AG09309 (cell line): Measurements from ENCODE around the gene DCPS.
"Not testable (repeated sequence)": the region's sequence is repeated elsewhere in the genome, so short reads cannot be mapped to it uniquely, and the experiment has no call there.

Experiments used
- DNase-seq: peaks from one replicate; pipeline ENCODE4 v3.0.0-alpha.2; 2010; ENCODE audit warnings: low read depth
- H3K4me3 ChIP-seq: 2 replicates; pipeline ENCODE4 v1.5.1; 2011; ENCODE audit warnings: mild to moderate bottlenecking, low read depth, low read length, moderate library complexity; ENCODE audit not compliant: control insufficient read depth
- CTCF ChIP-seq: IDR thresholded peaks from 2 replicates; pipeline ENCODE4 v1.5.1; 2011; ENCODE audit warnings: mild to moderate bottlenecking, low read depth, low read length, inconsistent platforms; ENCODE audit not compliant: insufficient read depth, control insufficient read depth; ENCODE audit errors: missing control alignments

Gene DCPS

GRCh38 chr11:126375726-126376125 is 71.9 kb downstream of the DCPS start:
- H3K4me3 ChIP-seq, result no peak overlapping the region
- TF ChIP-seq CTCF, result no peak
- no peak for DNase-seq

- H3K4me3 ChIP-seq, result no peak overlapping the region
- DNase-seq, result no peak
- TF ChIP-seq CTCF, result no peak
Measured at GRCh38 chr11:126378763-126379162, 74.9 kb downstream of the DCPS start.

- no peak for TF ChIP-seq CTCF
- H3K4me3 ChIP-seq, result no peak overlapping the region
- no peak for DNase-seq
Measured at GRCh38 chr11:126380909-126381308, 77.0 kb downstream of the DCPS start.

- H3K4me3 ChIP-seq, DNase-seq: not testable (repeated sequence)
Measured at GRCh38 chr11:126381960-126382359, 78.1 kb downstream of the DCPS start.

GRCh38 chr11:126382641-126383040 is 78.8 kb downstream of the DCPS start:
- not testable (repeated sequence) for H3K4me3 ChIP-seq, DNase-seq

- no peak for DNase-seq
- H3K4me3 ChIP-seq, result no peak overlapping the region
- no peak for TF ChIP-seq CTCF
Measured at GRCh38 chr11:126383339-126384335, 79.8 kb downstream of the DCPS start.

GRCh38 chr11:126384449-126385070 is 80.7 kb downstream of the DCPS start:
- TF ChIP-seq CTCF, result no peak
- DNase-seq, result no peak

More at GRCh38 chr11:126384449-126385070, 80.7 kb downstream of the DCPS start:
- H3K4me3 ChIP-seq, result no peak overlapping the region
